Measurements from ENCODE around the gene NFKBIB.

DNA sequence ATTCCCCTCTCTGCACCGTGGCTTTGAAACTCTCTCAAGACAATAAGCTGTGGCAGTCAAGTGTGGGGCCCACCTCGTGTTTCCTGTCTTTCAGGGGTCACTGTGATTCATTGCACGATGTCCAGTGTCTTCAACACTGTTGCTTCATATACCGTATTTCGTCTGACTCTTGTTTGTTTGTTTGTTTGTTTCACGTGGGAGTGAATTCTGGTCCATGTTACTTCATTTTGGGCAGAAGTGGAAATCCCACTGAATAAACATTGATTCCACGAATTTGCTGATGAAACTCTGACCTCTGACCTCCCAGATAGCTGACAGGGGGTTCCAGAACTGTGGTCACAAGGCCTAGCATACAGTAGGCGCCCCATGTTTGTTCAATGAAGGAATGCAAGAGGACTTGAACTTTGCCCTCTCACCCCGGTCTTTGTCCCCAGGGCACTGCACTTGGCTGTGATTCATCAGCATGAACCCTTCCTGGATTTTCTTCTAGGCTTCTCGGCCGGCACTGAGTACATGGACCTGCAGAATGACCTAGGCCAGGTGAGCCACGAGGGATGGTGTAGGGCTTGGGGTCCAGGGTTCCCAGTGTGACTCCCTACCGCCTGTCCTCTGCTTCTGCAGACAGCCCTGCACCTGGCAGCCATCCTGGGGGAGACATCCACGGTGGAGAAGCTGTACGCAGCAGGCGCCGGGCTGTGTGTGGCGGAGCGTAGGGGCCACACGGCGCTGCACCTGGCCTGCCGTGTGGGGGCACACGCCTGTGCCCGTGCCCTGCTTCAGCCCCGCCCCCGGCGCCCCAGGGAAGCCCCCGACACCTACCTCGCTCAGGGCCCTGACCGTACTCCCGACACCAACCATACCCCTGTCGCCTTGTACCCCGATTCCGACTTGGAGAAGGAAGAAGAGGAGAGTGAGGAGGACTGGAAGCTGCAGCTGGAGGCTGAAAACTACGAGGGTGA, 5.1 kb downstream of the NFKBIB start:
- TF ChIP-seq, protein P1, sequence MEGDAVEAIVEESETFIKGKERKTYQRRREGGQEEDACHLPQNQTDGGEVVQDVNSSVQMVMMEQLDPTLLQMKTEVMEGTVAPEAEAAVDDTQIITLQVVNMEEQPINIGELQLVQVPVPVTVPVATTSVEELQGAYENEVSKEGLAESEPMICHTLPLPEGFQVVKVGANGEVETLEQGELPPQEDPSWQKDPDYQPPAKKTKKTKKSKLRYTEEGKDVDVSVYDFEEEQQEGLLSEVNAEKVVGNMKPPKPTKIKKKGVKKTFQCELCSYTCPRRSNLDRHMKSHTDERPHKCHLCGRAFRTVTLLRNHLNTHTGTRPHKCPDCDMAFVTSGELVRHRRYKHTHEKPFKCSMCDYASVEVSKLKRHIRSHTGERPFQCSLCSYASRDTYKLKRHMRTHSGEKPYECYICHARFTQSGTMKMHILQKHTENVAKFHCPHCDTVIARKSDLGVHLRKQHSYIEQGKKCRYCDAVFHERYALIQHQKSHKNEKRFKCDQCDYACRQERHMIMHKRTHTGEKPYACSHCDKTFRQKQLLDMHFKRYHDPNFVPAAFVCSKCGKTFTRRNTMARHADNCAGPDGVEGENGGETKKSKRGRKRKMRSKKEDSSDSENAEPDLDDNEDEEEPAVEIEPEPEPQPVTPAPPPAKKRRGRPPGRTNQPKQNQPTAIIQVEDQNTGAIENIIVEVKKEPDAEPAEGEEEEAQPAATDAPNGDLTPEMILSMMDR (IDR thresholded peaks at IDR 0.05): no peak
- TF ChIP-seq POLR2AphosphoS5 (IDR thresholded peaks at IDR 0.05): no peak
